ENCODE results near the gene BACH1. TPM values are rescaled to one million over a fixed set of nuclear protein-coding genes. Genes with fewer than 3 reads are reported as not detected.

BACH1 gene
- polyA plus RNA-seq, 1 experiment = 72.2 TPM

DNA sequence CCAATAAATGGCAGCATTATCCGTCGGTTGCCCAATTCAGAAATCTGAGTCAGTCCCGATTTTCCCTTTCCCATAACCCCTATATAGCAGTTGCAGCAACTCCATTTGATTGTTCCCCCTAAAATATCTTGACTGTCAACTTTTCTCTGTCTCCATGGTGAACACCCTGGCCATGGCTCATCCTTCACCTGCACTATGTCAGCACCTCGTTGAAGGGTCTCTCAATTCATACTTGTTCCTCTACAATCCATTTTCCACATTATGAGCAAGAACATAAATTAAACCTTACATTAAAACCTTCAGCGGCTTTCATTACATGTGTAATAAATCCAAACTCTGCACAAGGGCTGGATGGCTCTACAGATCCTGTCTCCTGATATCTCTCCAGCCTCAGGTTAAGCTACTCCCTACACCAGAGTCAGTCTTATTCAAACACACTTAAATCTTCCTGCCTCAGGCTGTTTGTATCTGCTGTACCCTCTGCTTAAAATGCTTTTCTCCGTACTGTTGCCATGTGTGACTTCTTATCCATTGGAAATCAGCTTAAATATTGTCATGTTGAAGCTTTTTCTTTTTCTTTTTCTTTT is 87.3 kb downstream of the BACH1 start:
- DNase-seq (ENCODE audit: low read depth, low spot score) = no peak
- H3K27me3 ChIP-seq (ENCODE audit: control insufficient read depth, insufficient read depth, low read length) = no peaks in the 10 kb centered on the region
- CTCF ChIA-PET = no interaction called here
- no peak overlapping the region for H3K27ac ChIP-seq (ENCODE audit: low read depth, low read length)
- H3K9me3 ChIP-seq (ENCODE audit: control insufficient read depth, insufficient read depth, low read length) = no peaks in the 10 kb centered on the region
- H3K4me3 ChIP-seq (ENCODE audit: low read depth, low read length) = no peak overlapping the region
- POLR2A ChIA-PET = no interaction called here
- TF ChIP-seq, protein P1, sequence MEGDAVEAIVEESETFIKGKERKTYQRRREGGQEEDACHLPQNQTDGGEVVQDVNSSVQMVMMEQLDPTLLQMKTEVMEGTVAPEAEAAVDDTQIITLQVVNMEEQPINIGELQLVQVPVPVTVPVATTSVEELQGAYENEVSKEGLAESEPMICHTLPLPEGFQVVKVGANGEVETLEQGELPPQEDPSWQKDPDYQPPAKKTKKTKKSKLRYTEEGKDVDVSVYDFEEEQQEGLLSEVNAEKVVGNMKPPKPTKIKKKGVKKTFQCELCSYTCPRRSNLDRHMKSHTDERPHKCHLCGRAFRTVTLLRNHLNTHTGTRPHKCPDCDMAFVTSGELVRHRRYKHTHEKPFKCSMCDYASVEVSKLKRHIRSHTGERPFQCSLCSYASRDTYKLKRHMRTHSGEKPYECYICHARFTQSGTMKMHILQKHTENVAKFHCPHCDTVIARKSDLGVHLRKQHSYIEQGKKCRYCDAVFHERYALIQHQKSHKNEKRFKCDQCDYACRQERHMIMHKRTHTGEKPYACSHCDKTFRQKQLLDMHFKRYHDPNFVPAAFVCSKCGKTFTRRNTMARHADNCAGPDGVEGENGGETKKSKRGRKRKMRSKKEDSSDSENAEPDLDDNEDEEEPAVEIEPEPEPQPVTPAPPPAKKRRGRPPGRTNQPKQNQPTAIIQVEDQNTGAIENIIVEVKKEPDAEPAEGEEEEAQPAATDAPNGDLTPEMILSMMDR (IDR thresholded peaks at IDR 0.05; ENCODE audit: low read depth, low read length) = no peak

DNA sequence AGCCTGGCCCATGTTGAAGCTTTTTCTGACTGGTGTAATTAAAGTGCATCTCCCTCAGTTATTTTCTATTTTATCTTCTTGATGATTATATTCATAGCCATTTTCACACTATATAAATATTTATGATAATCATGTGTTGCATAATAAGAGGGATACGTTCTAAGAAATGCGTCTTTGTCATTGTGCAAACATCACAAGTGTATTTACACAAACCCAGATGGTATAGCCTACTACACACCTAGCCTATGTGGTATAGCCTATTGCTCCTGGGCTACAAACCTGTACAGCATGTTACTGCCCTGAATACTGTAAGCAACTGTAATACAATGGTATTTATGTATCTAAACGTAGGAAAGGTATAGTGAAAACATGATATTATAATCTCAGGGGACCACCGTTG is 88.1 kb downstream of the BACH1 start:
- TF ChIP-seq, protein P1 (IDR thresholded peaks at IDR 0.05; ENCODE audit: low read depth, low read length) = no peak
- POLR2A ChIA-PET = no interaction called here
- Histone ChIP-seq H3K27me3 (ENCODE audit: control insufficient read depth, insufficient read depth, low read length) (no peaks in the 10 kb centered on the region), H3K27ac (ENCODE audit: low read depth, low read length) (no peak overlapping the region), H3K4me3 (ENCODE audit: low read depth, low read length) (no peak overlapping the region), H3K9me3 (ENCODE audit: control insufficient read depth, insufficient read depth, low read length) (no peaks in the 10 kb centered on the region)
- no peak for DNase-seq (ENCODE audit: low read depth, low spot score)
- CTCF ChIA-PET = no interaction called here

DNA sequence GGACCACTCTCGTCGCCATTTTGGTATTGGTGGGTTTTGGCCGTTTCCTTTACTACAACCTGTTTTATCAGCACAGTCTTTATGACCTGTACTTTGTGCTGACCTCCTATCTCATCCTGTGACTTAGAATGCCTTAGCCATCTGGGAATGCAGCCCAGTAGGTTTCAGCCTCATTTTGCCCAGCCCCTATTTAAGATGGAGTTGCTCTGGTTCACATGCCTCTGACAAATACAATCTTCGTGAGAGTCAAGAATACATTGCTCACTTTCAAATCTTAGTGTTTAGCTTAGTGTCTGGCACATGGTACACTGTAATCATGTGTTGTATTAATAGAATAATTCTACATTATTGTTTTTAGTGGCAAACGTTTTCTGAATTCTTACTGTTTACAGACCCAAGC is 88.9 kb downstream of the BACH1 start:
- no peaks in the 10 kb centered on the region for H3K27me3 ChIP-seq (ENCODE audit: control insufficient read depth, insufficient read depth, low read length)
- H3K27ac ChIP-seq (ENCODE audit: low read depth, low read length) = no peak overlapping the region
- POLR2A ChIA-PET = no interaction called here
- DNase-seq (ENCODE audit: low read depth, low spot score) = no peak
- H3K4me3 ChIP-seq (ENCODE audit: low read depth, low read length) = no peak overlapping the region
- no peaks in the 10 kb centered on the region; the same call in 1 of the 2 replicates for H3K9me3 ChIP-seq (ENCODE audit: control insufficient read depth, insufficient read depth, low read length)
- CTCF ChIA-PET = no interaction called here
- TF ChIP-seq, protein P1 (IDR thresholded peaks at IDR 0.05; ENCODE audit: low read depth, low read length) = no peak

DNA sequence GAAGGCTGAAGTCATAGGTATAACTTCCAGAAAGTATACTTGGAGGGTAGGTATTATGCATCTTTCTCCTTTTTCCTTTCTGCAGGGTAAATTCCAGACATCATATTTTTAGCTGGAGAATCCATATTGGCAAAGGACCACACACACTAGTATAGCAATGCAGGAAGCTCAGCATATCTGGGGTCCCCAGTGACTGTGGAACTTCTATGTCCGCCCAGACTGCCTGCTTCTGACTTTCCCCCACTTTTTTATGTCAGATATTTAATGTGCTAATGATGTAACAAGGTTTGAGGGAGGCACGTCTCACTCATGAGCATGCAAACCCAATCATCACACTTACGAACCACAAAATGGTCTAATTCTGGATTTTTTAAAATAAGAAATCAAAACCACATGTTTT is 90.4 kb downstream of the BACH1 start:
- DNase-seq (ENCODE audit: low read depth, low spot score) = no peak
- POLR2A ChIA-PET = no interaction called here
- H3K27me3 ChIP-seq (ENCODE audit: control insufficient read depth, insufficient read depth, low read length) = no peaks in the 10 kb centered on the region
- no peak overlapping the region for H3K4me3 ChIP-seq (ENCODE audit: low read depth, low read length)
- TF ChIP-seq, protein P1 (IDR thresholded peaks at IDR 0.05; ENCODE audit: low read depth, low read length) = no peak
- CTCF ChIA-PET = no interaction called here
- H3K27ac ChIP-seq (ENCODE audit: low read depth, low read length) = no peak overlapping the region
- no peaks in the 10 kb centered on the region; the same call in 1 of the 2 replicates for H3K9me3 ChIP-seq (ENCODE audit: control insufficient read depth, insufficient read depth, low read length)

DNA sequence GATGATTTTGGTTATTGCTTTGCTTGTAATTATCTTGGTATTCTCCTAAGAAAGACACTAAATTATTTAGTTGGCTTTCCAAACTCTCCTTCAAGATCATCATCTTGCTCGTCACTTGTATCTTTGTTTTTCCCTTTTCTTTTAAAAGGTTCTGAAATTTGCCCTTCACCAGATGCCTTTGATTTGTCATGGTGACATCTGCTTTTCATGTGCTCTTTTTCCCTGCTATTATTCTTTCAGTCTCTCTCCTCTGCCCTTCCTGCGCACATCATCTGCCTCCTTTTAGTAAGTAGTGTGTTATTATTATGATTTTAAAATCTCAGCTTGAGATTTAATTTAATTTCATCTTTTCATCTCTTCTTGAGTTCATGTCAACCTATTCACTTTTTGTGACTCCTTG is 92.1 kb downstream of the BACH1 start:
- H3K4me3 ChIP-seq (ENCODE audit: low read depth, low read length) = no peak overlapping the region
- DNase-seq (ENCODE audit: low read depth, low spot score) = no peak
- POLR2A ChIA-PET = no interaction called here
- no peaks in the 10 kb centered on the region for H3K27me3 ChIP-seq (ENCODE audit: control insufficient read depth, insufficient read depth, low read length)
- no peak overlapping the region for H3K27ac ChIP-seq (ENCODE audit: low read depth, low read length)
- H3K9me3 ChIP-seq (ENCODE audit: control insufficient read depth, insufficient read depth, low read length) = no peaks in the 10 kb centered on the region; the same call in 1 of the 2 replicates
- CTCF ChIA-PET = no interaction called here
- TF ChIP-seq, protein P1 (IDR thresholded peaks at IDR 0.05; ENCODE audit: low read depth, low read length) = no peak
